HG03378 (cell line): ENCODE results near the gene NKD1.

Experiments
- ATAC-seq: cut with Tn5 transposase; IDR thresholded peaks from one replicate; pipeline ENCODE4 v1.9.1; 2021; ENCODE audit warnings: mild to moderate bottlenecking, moderate library complexity; ENCODE audit not compliant: unreplicated experiment

Gene NKD1

GRCh38 chr16:50519001-50519400 is 29.2 kb upstream of the NKD1 start:
- no peak for ATAC-seq

- no peak for ATAC-seq
Measured at GRCh38 chr16:50519602-50520001, 28.6 kb upstream of the NKD1 start.

GRCh38 chr16:50520451-50521245 is 27.5 kb upstream of the NKD1 start:
- ATAC-seq, result no peak

DNA sequence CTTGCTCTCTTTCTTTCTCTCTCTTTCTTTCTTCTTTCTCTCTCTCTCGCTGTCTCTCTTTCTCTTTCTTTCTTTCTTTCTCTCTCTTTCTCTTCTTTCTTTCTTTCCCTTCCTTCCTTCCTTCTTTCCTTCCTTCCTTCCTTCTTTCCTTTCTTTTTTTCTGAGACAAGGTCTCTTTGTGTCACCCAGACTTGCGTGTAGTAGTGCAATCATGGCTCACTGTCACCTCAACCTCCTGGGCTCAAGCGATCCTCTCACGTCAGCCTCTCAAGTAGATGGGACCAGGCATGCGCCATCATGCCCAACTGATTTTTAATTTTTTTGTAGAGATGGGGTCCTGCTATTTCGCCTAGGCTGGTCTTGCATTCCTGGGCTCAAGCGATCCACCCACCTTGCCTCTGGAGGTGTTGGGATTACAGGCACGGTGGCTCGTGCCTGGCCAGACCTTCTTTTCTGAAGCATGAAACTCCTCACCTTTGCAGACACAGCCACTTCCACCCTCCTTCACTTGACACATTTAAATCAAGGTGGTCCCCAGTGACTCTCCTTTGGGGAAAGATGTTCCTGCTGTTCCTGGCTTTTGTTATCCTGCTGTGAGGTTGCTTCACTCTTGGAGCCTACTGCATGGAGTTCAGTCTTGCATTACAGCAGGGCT is 26.8 kb upstream of the NKD1 start:
- no peak for ATAC-seq

DNA sequence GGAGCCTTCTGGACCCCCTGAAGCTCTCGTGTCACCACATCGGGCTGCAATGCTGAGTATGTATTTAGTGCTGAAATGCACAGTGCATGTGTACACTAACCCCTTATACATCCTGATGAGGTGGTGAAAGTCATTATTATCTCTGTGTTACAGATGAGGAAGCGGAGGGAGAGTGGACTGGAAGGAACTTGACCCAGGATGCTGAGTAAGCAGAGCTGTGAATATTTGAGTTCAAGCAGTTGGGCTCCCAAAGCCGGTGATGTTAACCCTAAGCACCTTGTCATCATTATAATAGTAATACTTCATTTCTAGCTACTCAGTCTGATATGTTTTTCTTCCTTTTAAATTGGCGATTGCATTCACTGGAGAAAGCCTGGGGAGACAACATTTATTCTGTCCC is 25.9 kb upstream of the NKD1 start:
- no peak for ATAC-seq

DNA sequence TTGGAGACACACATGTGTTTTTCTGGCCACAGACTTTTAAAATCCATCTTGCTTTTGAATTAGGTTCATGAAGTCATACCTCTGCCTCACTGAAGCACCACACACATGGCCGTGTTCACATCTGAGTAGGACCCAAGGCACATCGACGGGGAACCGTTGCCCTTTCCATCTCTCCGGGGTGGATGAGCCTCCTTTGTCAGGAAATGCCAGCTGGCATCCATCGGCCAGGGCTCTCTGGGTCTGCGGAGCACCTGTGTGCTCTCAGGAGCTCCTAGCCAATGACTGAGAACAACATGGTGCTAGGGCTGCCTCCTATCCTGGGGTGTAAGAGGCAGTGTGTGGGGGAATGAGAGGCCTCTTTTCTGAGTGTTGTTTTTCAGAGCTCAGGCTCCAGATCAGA is 24.5 kb upstream of the NKD1 start:
- no peak for ATAC-seq

- no peak for ATAC-seq
Measured at GRCh38 chr16:50525262-50525661, 22.9 kb upstream of the NKD1 start.

GRCh38 chr16:50525716-50526115 is 22.5 kb upstream of the NKD1 start:
- no peak for ATAC-seq

GRCh38 chr16:50526249-50526648 is 21.9 kb upstream of the NKD1 start:
- ATAC-seq, result no peak

- no peak for ATAC-seq
Measured at GRCh38 chr16:50526796-50527195, 21.4 kb upstream of the NKD1 start.

DNA sequence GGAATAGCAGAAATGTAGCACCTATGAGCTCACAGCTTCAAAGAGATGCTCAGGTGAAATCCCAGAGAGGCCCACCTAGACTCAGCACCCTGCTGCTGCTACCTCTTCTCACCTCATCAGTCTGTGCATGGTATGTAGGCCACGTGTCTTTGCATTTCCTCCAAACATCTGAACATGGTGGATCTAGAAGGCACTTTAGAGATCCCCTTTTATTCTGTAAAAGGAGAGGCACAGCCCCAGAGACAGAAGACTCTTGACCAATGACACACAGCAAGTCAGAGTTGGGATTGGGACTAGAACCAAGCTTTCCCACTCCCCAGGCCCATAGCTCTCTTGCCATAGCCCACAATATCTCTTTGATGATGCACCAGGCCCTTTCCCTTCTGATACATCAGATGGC is 19.4 kb upstream of the NKD1 start:
- ATAC-seq, result no peak

DNA sequence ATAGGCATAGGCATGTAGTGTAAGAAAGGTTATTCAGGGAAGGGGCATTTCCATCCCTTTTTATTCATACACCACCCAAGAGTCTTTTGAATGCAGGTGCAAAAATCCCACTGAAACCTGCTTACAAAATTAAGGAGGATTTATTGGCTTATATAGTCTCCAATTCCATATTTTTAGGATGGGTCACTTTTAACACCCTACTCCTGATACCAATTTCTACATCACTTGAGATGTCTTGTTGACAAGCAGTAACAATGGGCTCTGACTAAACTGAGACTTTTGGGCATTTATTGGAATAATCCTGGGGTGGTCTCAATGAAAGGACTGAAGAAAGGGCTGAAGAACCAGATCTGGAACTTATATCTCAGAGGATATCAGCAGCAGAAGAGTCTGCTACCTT is 18.9 kb upstream of the NKD1 start:
- no peak for ATAC-seq

DNA sequence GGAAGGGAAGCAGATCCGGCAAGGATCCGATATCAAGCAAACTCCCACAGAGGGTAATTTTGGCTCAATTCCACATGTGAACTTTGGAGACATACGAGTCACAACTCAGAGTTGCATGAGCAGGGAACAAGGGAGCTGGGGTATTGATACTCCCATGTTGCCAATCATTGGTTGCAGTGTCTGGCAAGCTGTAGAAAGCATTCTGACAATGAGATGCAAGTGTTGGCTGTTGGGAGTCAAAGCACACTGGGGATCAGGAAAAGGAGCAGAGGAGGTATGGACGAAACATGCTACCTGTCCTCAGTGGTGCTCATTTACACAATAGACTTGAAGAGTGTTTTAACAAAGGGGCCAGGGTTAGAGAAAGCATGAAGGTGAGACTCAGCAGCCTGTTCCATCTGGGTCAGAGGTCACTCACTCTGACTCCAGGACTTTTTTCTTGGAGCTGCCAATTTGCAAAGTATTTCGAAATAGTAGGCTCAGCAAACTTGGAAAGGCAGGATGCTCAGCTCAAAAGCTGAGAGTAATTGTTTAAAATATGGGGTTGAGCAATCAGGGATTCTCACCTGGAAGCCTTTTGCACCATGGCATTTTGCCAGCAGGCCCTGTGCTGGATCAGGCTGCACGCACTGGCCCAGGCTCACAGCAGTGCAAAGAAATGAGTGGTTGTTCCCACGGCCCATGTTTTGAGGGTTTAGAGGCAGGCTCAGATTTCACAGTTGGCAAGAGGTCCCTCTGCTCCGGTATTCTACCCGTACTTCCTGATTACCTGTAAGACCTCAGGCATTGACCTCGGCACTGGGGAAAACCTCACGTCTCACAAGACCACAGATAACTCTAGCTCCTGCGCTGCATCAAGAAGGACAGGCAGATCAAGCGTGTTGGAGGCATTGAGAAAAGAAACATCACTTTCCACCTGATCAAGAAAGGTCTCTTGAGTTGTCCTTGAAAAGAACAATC is 17.6 kb upstream of the NKD1 start:
- no peak for ATAC-seq

- no peak for ATAC-seq
Measured at GRCh38 chr16:50531359-50531758, 16.8 kb upstream of the NKD1 start.

- ATAC-seq, result no peak
Measured at GRCh38 chr16:50531901-50532300, 16.3 kb upstream of the NKD1 start.

- ATAC-seq, result no peak
Measured at GRCh38 chr16:50532576-50532975, 15.6 kb upstream of the NKD1 start.

DNA sequence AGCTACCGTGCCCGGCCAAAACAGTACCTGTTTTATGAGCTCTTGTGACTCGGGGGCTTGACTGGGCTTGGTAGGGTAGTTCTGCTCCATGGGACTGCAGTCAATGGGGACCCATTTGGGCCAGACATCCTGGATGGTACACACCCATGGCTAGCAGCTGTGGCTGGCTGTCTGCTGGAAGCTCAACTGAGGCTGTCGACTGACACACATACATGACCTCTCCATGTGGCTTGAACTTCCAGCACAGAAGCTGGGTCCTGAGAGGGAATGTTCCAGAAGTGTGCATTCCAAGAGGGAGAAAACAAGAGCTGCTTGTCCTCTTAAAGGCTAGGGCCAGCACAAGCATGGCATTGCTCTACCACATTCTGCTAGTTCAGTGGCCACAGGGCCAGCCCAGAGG is 14.9 kb upstream of the NKD1 start:
- ATAC-seq, result no peak

DNA sequence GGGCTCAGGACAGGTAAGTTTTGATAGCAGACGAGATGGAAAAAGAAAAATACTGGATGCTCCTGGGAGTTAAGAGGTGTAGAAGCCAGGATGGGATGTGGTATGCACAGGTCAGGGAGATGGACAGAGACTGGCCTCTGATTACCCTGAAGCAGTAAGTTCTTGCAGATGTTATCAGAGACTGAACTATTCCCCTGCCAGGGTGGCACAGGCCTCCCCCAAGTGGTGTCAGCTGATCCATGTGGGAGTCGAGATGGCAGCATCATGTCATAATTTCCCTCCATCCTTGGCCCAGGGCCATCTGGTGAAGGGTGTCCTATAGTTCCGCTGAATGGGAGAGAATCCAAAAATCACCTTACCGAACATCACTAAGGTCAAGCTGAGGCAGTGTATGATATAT is 14.1 kb upstream of the NKD1 start:
- ATAC-seq, result no peak

DNA sequence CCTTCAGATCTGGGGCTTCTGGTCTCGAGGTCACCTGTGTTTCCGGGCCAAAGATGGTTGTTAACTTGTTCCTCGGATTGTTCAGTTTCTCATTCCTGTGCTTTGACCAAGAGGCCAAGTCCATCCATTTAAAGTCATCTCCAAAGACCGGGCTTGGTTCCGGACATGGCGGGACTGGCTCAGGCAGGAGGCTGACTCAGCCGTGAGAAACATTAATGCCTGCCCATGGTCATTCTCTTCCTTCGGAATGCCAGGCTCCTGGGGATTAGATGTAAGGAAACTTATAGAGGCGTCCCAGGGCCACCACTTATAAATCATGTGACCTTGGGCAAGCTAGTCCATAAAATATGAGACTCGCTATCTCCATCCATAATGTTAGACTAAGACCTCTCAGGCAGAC is 13.6 kb upstream of the NKD1 start:
- no peak for ATAC-seq

- ATAC-seq, result no peak
Measured at GRCh38 chr16:50534958-50535357, 13.2 kb upstream of the NKD1 start.

GRCh38 chr16:50535506-50536257 is 12.5 kb upstream of the NKD1 start:
- no peak for ATAC-seq
